SU-DHL-6 (cell line): ENCODE data around the gene PLXNB1.

Experiments used
- EZH2phosphoT487 ChIP-seq: fragments of 200-600 bp; sonication (generic), shearing (Covaris generic); conservative IDR thresholded peaks from 2 replicates; pipeline ENCODE4 v1.6.1; 2018; ENCODE audit warnings: mild to moderate bottlenecking, antibody characterized with exemption, low read length, moderate library complexity, mixed read lengths
- TF ChIP-seq, protein P1 (sequence below): fragments of 200-600 bp; sonication (generic); IDR thresholded peaks from one replicate; pipeline ENCODE4 v1.5.1; 2017; ENCODE audit warnings: antibody characterized with exemption, mild to moderate bottlenecking, low read length, moderate library complexity; ENCODE audit not compliant: insufficient read depth, poor library complexity, severe bottlenecking

GRCh38 chr3:48364840-48365239 is 65.0 kb downstream of the PLXNB1 start:
- TF ChIP-seq, protein P1, sequence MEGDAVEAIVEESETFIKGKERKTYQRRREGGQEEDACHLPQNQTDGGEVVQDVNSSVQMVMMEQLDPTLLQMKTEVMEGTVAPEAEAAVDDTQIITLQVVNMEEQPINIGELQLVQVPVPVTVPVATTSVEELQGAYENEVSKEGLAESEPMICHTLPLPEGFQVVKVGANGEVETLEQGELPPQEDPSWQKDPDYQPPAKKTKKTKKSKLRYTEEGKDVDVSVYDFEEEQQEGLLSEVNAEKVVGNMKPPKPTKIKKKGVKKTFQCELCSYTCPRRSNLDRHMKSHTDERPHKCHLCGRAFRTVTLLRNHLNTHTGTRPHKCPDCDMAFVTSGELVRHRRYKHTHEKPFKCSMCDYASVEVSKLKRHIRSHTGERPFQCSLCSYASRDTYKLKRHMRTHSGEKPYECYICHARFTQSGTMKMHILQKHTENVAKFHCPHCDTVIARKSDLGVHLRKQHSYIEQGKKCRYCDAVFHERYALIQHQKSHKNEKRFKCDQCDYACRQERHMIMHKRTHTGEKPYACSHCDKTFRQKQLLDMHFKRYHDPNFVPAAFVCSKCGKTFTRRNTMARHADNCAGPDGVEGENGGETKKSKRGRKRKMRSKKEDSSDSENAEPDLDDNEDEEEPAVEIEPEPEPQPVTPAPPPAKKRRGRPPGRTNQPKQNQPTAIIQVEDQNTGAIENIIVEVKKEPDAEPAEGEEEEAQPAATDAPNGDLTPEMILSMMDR = no peak
- no peak for TF ChIP-seq EZH2phosphoT487
